GM21526 (cell line): ENCODE data around the gene IL3RA.
"Not testable (repeated sequence)": the region's sequence is repeated elsewhere in the genome, so short reads cannot be mapped to it uniquely, and the experiment has no call there.

Experiments
- ATAC-seq: cut with Tn5 transposase; IDR thresholded peaks from one replicate; pipeline ENCODE4 v1.9.1; 2021; ENCODE audit warnings: moderate library complexity; ENCODE audit not compliant: unreplicated experiment, low FRiP score

Gene IL3RA

DNA sequence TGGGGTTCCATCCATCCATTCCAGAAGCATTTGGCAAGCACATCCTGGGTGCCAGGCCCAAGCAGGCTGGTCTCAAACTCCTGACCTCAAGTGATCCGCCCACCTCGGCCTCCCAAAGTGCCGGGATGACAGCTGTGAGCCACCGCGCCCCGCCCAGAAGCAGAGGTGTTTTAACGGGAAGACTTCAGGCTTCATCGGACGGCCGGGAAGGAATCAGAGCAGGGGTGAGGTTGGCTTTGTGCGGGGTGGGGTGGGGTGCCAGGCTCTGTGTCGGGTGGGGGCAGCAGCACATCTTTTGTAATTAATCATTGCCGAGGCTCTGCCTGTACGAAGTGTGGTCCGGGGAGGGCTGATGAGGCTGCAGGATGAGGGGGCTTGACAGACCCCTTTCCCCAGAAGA, 60.4 kb downstream of the IL3RA start:
- ATAC-seq = no peak

DNA sequence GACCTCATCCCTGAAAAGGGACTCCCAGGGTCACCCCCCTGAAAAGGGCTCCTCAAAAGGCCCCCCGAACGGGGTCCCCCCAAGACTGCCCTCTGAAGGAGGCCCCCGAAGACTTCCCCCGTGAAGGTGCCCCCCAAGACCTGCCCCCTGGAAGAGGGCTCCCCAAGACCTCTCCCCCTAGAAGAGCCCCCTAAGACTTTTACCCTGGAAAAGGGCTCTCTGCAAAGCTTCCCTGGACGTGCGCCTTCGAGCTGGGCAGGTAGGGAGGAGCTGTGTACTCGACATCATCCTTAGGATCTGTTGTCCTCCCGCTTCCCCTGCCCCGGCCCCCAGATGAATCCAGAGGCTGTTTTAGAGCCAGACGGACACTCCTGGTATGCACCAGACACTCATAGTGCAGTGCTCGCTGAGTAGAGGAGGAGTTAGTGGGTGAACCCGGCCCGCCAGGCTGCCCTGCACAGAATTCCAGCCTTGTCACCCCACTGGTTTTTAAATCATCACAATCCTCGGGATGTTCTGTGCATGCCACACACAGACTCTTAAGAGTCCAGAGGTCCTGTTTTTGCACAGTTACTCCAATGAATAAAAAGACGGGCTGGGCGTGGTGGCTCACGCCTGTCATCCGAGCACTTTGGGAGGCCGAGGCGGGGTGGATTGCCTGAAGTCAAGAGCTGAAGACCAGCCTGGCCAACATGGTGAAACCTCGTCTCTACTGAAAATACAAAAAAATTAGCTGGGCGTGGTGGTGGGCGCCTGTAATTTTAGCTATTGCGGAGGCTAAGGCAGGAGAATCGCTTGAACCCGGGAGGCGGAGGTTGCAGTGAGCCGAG, 61.1 kb downstream of the IL3RA start:
- ATAC-seq = no peak

DNA sequence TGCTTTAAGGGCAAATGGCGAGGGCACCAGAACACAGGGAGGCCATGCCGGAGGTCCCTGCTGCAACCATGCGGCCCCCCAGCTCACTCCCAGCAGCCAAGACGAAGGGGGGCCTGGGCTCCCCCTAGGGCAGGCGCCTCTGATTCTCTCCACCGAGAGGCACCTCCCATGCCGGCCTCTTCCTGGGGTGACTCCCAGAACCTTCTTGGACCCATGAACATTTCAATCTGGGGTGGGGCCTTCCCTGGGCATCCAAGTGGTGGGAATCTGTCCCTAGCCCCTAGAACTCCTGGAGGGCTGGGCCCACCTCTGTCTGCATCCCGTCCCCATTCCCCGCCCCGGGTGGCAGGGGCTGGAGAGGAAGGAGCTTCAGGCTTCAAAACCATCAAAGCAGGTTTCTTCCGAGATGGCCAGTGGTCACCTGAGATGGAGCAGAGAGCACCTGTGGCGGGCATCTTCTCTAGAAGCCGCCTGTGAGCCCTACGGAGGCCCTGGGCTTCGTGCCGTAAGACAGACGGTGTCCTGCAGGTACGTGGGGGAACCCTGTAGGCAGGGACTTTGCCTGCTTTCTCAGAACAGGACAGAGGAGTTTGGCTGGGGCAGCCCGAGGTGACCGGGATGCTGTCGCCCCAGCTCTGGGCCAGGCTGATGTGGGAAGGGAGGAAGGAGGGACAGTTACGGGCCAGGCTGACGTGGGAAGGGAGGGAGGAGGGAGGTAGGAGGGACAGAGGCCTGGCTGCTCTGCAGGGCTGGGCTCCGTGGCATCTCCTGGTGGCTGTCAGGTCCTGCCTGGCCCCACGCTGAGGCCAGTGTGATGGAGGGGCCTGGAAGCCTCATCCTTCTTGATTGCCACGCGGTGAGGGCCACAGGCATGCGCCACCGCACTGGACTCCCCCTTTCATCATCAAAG, 62.1 kb downstream of the IL3RA start:
- no peak for ATAC-seq

DNA sequence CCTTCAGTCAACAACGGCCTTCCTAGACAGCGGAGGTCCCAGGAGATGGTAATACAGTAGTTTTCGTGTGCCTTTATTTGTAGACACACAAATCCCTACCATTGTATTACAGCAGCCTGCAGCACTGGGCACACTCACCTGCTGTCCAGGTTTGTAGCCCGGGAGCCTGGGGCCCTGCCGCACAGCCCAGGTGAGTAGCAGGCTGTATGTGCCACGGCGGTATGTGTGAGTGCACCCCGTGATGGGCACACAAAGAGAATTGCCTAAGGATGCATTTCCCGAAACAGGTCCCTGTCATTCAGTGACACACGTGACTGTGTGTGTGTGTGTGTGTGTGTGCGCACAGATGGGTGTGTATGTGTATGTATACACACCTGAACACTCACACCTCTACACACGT, 63.5 kb downstream of the IL3RA start:
- ATAC-seq = no peak

DNA sequence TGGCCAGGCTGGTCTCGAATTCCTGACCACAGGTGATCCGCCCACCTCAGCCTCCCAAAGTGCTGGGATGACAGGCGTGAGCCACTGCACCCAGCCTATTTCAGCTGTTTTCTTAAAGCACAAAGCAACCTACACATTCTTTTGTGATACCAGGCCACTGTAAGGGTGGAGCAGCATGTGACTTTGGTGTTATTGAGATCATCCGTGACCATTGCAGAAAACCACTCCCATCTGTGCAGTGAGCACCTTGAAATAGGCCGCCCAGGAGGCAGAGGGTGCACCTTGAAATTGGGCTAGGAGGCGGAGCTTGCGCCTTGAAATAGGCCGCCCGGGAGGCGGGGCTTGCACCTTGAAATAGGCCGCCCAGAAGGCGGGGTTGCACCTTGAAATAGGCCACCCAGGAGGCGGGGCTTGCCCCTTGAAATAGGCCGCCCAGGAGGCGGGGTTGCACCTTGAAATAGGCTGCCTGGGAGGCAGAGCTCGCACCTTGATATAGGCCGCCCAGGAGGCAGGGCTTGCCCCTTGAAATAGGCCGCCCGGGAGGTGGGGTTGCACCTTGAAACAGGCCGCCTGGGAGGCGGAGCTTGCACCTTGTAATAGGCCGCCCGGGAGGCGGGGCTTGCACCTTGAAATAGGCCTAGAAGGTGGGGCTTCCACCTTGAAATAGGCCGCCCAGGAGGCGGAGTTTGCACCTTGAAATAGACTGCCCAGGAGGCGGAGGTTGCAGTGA, 64.3 kb downstream of the IL3RA start:
- ATAC-seq = no peak

DNA sequence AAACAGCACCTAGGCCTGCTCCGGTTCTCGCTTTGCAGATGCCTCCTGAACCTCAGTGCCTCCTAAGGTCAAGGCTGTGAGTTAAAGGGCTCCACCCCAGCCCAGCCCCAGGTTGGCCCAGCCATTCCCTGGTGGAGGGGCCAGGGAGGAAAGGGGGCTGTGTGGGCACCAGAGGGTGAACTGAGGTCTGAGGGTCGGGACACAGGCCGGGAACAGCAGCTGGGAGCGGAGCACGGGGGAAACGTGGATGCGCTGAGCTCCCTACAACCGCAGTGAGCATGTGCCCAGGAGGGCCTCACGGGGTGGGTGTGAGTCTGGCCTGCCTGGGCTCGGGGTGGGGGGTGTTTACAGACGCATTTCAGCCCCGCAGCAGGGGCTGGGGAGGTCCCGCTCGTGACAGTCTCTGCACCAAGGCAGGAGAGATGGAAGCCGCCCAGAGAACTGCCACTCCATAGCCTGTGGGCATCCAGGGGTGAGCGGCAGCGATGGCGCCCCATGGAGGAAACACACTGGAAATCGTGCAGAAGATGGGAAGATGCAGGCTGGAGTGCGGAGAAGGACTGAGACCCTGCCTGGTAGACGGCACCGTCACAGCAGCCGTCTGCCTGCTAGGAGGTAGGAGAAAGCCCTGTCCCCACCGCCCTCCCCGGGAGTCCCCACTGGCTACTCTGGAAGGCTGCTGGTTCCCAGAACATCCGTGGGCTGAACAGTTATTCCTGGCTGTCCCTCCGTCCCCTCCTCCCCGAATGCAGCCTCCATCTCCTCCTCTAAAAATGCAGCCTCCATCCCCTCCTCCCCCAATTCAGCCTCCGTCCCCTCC, 65.2 kb downstream of the IL3RA start:
- ATAC-seq = no peak

DNA sequence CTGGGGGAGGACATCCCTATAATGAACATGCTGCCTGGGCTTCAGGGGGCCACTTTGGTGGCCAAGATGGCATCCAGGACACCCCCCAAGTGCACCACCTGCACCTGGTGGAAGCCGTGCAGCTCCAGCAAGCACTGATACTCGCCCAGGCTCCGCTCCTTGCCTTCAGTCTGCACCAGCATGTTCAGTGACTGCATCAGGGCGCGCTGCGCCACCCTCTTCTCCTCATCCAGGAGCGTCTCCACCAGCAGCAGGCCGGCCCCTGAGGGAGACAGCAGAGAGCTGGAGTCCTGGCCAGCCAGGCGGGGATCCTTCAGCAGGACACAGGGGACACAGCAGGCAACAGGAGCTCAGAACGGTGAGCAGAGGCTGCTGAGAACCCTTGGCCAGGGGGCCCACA, 66.6 kb downstream of the IL3RA start:
- no peak for ATAC-seq

DNA sequence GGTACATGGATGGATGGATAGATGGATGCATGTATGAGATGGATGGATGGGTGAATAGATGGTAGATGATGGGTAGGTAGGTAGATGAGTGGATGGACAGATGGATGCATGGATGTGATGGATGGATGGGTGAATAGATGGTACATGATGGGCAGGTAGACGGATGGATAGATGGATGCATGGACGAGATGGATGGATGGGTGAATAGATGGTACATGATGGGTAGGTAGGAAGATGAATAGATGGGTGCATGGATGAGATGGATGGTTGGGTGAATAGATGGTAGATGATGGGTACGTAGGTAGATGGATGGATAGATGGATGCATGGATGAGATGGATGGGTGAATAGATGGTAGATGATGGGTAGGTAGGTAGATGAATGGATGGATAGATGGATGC, 67.3 kb downstream of the IL3RA start:
- ATAC-seq = not testable (repeated sequence)

DNA sequence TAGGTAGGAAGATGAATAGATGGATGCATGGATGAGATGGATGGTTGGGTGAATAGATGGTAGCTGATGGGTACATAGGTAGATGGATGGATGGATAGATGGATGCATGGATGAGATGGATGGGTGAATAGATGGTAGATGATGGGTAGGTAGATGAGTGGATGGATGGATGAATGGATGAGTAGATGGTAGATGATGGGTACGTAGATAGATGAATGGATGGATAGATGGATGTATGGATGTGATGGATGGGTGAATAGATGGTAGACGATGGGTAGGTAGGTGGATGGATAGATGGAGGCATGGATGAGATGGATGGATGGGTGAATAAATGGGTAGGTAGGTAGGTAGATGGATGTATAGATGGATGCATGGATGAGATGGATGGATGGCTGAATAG, 69.2 kb downstream of the IL3RA start:
- ATAC-seq = not testable (repeated sequence)

DNA sequence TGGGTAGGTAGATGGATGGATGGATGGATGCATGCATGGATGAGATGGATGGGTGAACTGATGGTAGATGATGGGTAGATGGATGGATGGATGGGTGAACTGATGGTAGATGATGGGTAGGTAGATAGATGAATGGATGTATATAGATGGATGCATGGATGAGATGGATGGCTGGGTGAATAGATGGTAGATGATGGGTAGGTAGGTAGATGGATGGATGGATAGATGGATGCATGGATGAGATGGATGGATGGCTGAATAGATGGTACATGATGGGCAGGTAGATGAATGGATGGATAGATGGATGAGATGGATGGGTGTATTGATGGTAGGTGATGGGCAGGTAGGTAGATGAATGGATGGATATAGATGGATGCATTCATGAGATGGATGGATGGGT, 70.5 kb downstream of the IL3RA start:
- ATAC-seq = no peak

DNA sequence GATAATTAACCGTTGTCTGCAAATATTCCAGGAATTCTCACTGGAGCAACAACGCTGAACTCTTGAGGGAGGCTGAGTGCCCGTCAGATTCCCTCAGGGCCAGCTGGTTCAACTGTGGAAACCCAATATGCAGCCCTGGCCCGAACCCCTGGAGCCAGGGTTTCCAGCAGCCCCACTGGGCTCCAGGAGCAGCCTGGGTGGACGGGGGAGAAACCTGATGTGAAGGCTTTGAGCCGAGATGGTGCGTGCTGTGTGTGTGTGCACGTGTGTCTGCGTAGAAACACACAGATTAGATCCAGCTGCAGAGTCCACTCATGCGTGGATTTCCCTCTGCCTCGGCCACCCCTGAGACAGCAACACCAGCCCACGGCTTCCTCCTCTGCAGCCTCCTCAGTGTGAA, 74.7 kb downstream of the IL3RA start:
- ATAC-seq = no peak

DNA sequence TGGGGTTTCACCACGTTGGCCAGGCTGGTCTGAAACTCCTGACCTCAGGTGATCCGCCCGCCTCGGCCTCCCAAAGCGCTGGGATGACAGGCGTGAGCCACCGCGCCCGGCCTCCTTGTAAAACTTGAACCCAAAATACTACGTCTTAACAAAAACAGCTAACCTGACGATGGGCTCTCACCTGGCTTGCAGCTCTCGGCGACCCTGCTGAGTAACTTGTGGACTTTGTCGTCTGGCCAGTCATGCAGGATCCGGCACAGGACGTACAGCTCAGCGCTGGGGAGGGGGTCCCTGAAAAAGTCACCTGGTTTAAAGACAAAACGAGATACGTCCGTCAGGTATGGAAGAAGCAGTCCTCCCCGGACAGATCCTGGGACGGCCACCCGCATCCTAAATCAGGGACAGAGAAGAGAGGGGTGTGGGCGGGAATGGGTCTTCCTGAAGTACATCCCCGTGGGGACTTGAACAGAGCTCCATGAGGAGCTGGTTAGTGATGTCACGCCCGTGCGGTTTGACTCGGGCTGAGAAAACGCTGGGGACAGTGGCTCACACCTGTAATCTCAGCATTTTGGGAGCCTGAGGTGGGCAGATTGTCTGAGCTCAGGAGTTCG, 76.1 kb downstream of the IL3RA start:
- ATAC-seq = no peak

DNA sequence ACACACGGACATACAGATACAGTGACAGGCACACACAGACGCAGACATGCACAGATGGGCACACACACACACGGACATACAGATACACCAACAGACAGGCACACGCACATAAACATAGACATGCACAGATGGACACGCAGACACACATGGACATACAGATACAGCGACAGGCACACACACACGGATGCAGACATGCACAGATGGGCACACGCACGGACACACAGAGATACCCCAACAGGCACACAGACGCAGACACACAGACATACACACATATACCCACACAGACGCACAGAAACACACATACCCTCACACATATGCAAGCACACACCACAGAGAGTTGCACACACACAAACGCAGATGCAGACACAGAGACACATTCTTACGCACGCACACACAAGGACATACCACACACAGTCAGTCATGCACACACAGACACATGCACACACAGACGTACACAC, 79.8 kb downstream of the IL3RA start:
- ATAC-seq = no peak

DNA sequence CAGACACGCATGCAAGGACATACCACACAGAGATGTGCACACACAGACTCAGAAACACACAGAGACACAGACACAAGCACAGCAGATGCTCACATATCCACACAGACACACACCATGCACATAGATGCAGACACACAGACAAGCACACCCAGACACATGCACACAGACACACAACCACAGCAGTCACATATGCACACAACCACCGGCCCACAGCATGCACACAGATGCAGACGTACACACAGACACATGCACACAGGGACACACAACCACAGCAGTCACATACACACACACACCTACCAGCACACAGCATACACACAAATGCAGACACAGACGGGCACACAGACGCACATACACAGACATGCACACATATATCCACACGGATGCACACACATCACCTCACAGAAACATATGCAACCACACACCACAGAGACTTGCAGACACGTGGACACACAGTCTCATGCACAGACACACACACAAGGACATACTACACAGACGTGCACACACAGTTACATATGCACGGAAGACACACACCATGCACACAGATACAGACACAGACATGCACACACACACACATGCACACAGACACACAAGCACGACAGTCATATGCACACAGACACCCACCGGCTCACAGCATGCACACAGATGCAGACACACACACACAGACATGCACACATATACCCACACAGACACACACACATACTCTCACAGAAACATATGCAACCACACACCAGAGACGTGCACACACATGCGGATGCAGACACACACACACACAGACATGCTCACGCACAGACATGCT, 80.6 kb downstream of the IL3RA start:
- ATAC-seq = no peak

DNA sequence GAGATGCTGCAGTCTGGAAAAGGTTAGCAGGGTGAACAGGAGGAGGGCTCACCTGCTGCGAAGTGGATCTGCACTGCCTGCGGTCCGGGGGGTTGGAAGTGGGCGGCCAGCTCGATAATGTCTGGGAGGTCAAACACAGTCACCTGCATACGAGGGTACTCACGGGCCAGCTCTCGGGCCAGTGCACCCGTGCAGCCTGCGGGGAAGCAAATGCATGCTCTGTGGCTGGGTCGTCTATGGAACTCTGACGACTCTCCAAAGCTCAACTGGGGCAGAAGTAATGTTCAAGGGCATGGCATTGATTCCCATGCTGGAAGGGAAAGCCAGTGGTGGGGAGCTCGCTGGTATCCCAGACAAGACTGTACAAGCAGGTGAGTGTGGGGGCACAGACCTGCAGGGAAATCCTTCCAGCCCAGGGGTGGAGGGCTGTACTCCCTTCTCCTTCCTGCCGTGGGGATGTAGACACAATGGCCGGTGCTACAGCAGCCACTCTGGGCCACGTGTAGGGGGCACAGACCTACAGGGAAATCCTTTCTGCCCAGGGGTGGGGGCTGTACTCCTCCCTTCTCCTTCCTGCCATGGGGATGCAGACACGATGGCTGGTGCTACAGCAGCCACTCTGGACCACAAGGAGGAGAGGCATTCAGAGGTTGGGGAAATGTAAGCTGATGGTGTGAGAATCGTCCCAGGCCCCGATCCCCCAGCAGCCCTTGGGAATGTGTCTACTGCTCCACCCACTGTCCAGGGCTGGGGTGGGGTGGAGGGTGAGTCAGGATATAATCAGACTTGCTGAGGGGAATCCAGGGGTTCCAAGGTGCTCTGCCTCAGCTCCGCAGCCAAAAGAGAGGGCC, 81.6 kb downstream of the IL3RA start:
- no peak for ATAC-seq

DNA sequence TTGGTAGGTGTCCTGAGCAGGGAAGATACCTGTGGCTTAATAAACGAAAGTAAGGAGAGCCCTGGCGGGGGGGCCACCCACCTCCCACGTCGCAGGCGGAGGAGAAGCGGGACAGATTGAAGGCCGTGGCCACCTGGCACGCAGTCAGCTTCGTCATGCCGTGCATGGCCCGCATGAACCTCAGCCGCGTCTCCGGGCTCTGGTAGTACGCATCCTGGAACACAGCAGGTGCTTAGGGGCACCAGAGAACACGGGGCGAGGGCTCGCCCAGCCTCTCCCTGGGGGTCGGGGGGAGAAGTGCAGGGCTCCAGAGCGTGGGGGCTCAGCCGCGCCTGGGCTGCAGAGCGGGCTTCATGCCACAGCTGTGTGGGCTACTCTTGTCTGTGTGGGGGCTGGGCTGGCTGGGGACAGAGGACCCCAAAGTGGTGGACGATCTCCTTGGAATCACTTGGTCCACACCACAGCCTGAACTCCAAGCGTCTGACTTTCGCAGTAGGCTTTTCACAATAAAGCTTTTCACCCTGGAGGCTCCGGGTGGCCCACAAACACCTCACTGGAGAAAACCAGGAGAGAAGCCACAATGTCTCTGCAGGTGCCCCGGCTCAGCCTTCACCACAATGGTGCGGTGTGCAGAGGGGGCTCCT, 82.4 kb downstream of the IL3RA start:
- no peak for ATAC-seq

DNA sequence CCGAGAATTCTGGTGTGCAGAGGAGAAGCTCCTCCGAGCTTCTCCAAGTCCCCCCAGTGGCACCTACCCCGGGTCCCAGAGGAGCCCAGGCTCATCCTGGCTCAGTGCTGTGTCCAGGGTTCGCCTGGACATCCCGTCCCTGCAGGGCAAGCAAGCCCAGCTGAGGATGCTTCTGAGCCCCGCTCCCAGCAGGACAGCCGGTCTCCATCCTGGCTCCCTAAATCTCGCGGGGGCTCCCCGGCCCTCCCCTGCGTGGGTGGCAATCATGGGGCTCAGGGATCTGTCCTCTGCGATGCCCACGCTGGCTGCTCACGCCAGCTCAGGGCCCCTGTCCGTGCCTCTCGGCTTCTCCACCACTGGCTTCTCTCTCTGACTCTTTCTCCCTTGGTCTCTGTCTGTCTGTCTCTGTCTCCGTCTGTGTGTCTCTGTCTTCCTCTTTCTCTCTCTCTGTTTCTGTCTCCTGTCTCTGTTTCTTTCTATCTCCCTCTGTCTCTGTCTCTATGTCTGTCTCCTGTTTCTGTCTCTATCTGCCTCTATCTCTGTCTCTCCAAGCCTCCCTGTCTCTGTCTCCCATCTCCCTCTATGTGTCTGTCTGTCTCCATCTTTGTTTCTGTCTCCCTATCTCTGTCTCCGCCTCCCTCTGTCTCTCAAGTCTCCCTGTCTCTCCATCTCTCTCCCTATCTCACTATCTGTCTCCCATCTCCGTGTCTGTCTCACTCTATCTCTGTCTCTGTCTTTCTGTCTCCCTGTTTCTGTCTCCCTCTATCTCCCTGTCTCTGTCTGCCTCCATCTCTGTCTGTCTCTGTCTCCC, 83.2 kb downstream of the IL3RA start:
- no peak for ATAC-seq
